Chondrocyte (in vitro differentiated cells): ENCODE data around the gene ALX1. TPM values are rescaled to one million over a fixed set of nuclear protein-coding genes. Genes with fewer than 3 reads are reported as not detected.
A peak's percentile ranks its signal among the peaks of the same experiment; 100 is the strongest.

ENCODE experiments used
- DNase-seq: peaks from one replicate; pipeline ENCODE4 v3.0.0; 2021; ENCODE audit warnings: mixed read lengths, low spot score
- H3K27ac Mint-ChIP-seq: one replicate; pipeline ENCODE4 v1.8.0; 2021; ENCODE audit warnings: mild to moderate bottlenecking, moderate library complexity, mixed read lengths; ENCODE audit not compliant: unreplicated experiment
- H3K27me3 Mint-ChIP-seq: 2 replicates; pipeline ENCODE4 v1.8.0; 2021; ENCODE audit warnings: low read depth, mixed read lengths
- H3K36me3 Mint-ChIP-seq: 2 replicates; pipeline ENCODE4 v1.8.0; 2021; ENCODE audit warnings: low read depth, mixed read lengths
- H3K4me1 Mint-ChIP-seq: 2 replicates; pipeline ENCODE4 v1.8.0; 2021; ENCODE audit warnings: low read depth, mild to moderate bottlenecking, mixed read lengths
- H3K4me3 Mint-ChIP-seq: one replicate; pipeline ENCODE4 v1.8.0; 2021; ENCODE audit warnings: mild to moderate bottlenecking, moderate library complexity, mixed read lengths; ENCODE audit not compliant: unreplicated experiment
- H3K9me3 Mint-ChIP-seq: 2 replicates; pipeline ENCODE4 v1.8.0; 2021; ENCODE audit warnings: low read depth, mixed read lengths
- CTCF ChIP-seq: fragments of 200-600 bp; sonication (generic); IDR thresholded peaks from 2 replicates; pipeline ENCODE4 v1.5.0; 2021; ENCODE audit warnings: antibody characterized with exemption, mild to moderate bottlenecking, moderate library complexity
- total RNA-seq: library from RNA; stranded (reverse); gene quantifications from 3 replicates; pipeline ENCODE4 v1.2.1, GENCODE V29; 2021

The ALX1 gene
- total RNA-seq, 1 donor from 2014 or later = 3.2 TPM

- H3K4me1 Mint-ChIP-seq = peaks cover 21% of the 10 kb centered on the region
- peaks cover 5% of the 10 kb centered on the region for H3K9me3 Mint-ChIP-seq
- peak overlapping the region; percentile 99 for H3K27ac Mint-ChIP-seq
- H3K4me3 Mint-ChIP-seq = peak overlapping the region; percentile 98
- no peaks in the 10 kb centered on the region for H3K36me3 Mint-ChIP-seq
- TF ChIP-seq CTCF = no peak
- no peak for DNase-seq
- H3K27me3 Mint-ChIP-seq = peaks cover 38% of the 10 kb centered on the region
These were observed 1.1 kb downstream of the ALX1 start for GRCh38 chr12:85280984-85281630.

GRCh38 chr12:85281636-85282312 lies 1.8 kb downstream of the ALX1 start:
- DNase-seq = no peak
- peak overlapping the region; percentile 98 for H3K4me3 Mint-ChIP-seq
- H3K27me3 Mint-ChIP-seq = peaks cover 33% of the 10 kb centered on the region
- H3K27ac Mint-ChIP-seq = no peak overlapping the region
- H3K9me3 Mint-ChIP-seq = peaks cover 5% of the 10 kb centered on the region
- TF ChIP-seq CTCF = no peak
- no peaks in the 10 kb centered on the region for H3K36me3 Mint-ChIP-seq
- peaks cover 21% of the 10 kb centered on the region for H3K4me1 Mint-ChIP-seq

GRCh38 chr12:85283560-85283959 lies 3.5 kb downstream of the ALX1 start:
- Mint-ChIP-seq H3K4me1 (peaks cover 21% of the 10 kb centered on the region), H3K9me3 (no peaks in the 10 kb centered on the region), H3K4me3 (no peak overlapping the region), H3K27me3 (peaks cover 25% of the 10 kb centered on the region), H3K27ac (no peak overlapping the region), H3K36me3 (no peaks in the 10 kb centered on the region)
- no peak for TF ChIP-seq CTCF
- no peak for DNase-seq

GRCh38 chr12:85296362-85296761 lies 16.3 kb downstream of the ALX1 start:
- TF ChIP-seq CTCF = no peak
- no peaks in the 10 kb centered on the region for H3K4me1 Mint-ChIP-seq
- DNase-seq = no peak
- no peaks in the 10 kb centered on the region for H3K9me3 Mint-ChIP-seq
- peaks cover 2% of the 10 kb centered on the region for H3K36me3 Mint-ChIP-seq
- H3K4me3 Mint-ChIP-seq = no peak overlapping the region
- no peak overlapping the region for H3K27ac Mint-ChIP-seq
- H3K27me3 Mint-ChIP-seq = peaks cover 2% of the 10 kb centered on the region

- H3K36me3 Mint-ChIP-seq = peaks cover 5% of the 10 kb centered on the region
- no peaks in the 10 kb centered on the region for H3K4me1 Mint-ChIP-seq
- H3K27ac Mint-ChIP-seq = no peak overlapping the region
- H3K27me3 Mint-ChIP-seq = peaks cover 6% of the 10 kb centered on the region
- no peak for TF ChIP-seq CTCF
- no peak for DNase-seq
- H3K4me3 Mint-ChIP-seq = no peak overlapping the region
- H3K9me3 Mint-ChIP-seq = no peaks in the 10 kb centered on the region
These were observed 19.0 kb downstream of the ALX1 start for GRCh38 chr12:85299053-85299452.
